ENCODE results near the gene DHODH. TPM values are rescaled to one million over a fixed set of nuclear protein-coding genes. Genes with fewer than 3 reads are reported as not detected.
"Not testable (repeated sequence)": the region's sequence is repeated elsewhere in the genome, so short reads cannot be mapped to it uniquely, and the experiment has no call there.

The DHODH gene
- total RNA-seq, 6 experiments from 2014 or later, result 6.8 to 10.0 (median 8.8) TPM

GRCh38 chr16:71985262-71985974 is 23.1 kb upstream of the DHODH start:
- no peaks in the 10 kb centered on the region for H3K9me3 Mint-ChIP-seq
- TF ChIP-seq CTCF (IDR thresholded peaks at IDR 0.05), result no peak
- peaks cover 30% of the 10 kb centered on the region for H3K27me3 Mint-ChIP-seq (ENCODE audit: insufficient read depth)
- no peak for DNase-seq
- no peak overlapping the region for H3K4me3 Mint-ChIP-seq
- no peaks in the 10 kb centered on the region for H3K4me1 Mint-ChIP-seq (ENCODE audit: low read depth)
- no peaks in the 10 kb centered on the region for H3K36me3 Mint-ChIP-seq (ENCODE audit: low read depth)
- no peak overlapping the region for H3K27ac Mint-ChIP-seq

- Mint-ChIP-seq H3K36me3 (ENCODE audit: low read depth) (no peaks in the 10 kb centered on the region), H3K27me3 (ENCODE audit: insufficient read depth) (peaks cover 27% of the 10 kb centered on the region), H3K4me1 (ENCODE audit: low read depth) (no peaks in the 10 kb centered on the region), H3K4me3 (no peak overlapping the region), H3K9me3 (no peaks in the 10 kb centered on the region), H3K27ac (no peak overlapping the region)
- TF ChIP-seq CTCF (IDR thresholded peaks at IDR 0.05), result no peak
- no peak for DNase-seq
Measured at GRCh38 chr16:71986131-71986530, 22.4 kb upstream of the DHODH start.

GRCh38 chr16:71995038-71995437 is 13.5 kb upstream of the DHODH start:
- no peaks in the 10 kb centered on the region for H3K9me3 Mint-ChIP-seq
- no peak for TF ChIP-seq CTCF (IDR thresholded peaks at IDR 0.05)
- no peak for DNase-seq
- H3K4me3 Mint-ChIP-seq, result no peak overlapping the region
- no peaks in the 10 kb centered on the region for H3K4me1 Mint-ChIP-seq (ENCODE audit: low read depth)
- peaks cover 23% of the 10 kb centered on the region for H3K27me3 Mint-ChIP-seq (ENCODE audit: insufficient read depth)
- H3K36me3 Mint-ChIP-seq (ENCODE audit: low read depth), result no peaks in the 10 kb centered on the region
- H3K27ac Mint-ChIP-seq, result no peak overlapping the region

- H3K27me3 Mint-ChIP-seq (ENCODE audit: insufficient read depth), result peaks cover 25% of the 10 kb centered on the region
- H3K4me3 Mint-ChIP-seq; H3K27ac Mint-ChIP-seq; H3K9me3 Mint-ChIP-seq; H3K36me3 Mint-ChIP-seq (ENCODE audit: low read depth); DNase-seq; H3K4me1 Mint-ChIP-seq (ENCODE audit: low read depth): not testable (repeated sequence)
Measured at GRCh38 chr16:71997578-71997977, 11.0 kb upstream of the DHODH start.

GRCh38 chr16:72001180-72001874 is 7.2 kb upstream of the DHODH start:
- no peak for DNase-seq
- H3K27me3 Mint-ChIP-seq (ENCODE audit: insufficient read depth), result peaks cover 20% of the 10 kb centered on the region
- no peaks in the 10 kb centered on the region for H3K9me3 Mint-ChIP-seq
- H3K27ac Mint-ChIP-seq, result no peak overlapping the region
- no peak overlapping the region for H3K4me3 Mint-ChIP-seq
- TF ChIP-seq CTCF (IDR thresholded peaks at IDR 0.05), result no peak
- no peaks in the 10 kb centered on the region for H3K36me3 Mint-ChIP-seq (ENCODE audit: low read depth)
- no peaks in the 10 kb centered on the region for H3K4me1 Mint-ChIP-seq (ENCODE audit: low read depth)

GRCh38 chr16:72002619-72003018 is 5.9 kb upstream of the DHODH start:
- no peak overlapping the region for H3K27ac Mint-ChIP-seq
- H3K36me3 Mint-ChIP-seq (ENCODE audit: low read depth), result no peaks in the 10 kb centered on the region
- H3K27me3 Mint-ChIP-seq (ENCODE audit: insufficient read depth), result peaks cover 17% of the 10 kb centered on the region
- no peak overlapping the region for H3K4me3 Mint-ChIP-seq
- no peak for TF ChIP-seq CTCF (IDR thresholded peaks at IDR 0.05)
- H3K4me1 Mint-ChIP-seq (ENCODE audit: low read depth), result no peaks in the 10 kb centered on the region
- H3K9me3 Mint-ChIP-seq, result no peaks in the 10 kb centered on the region
- DNase-seq, result no peak

- peaks cover 11% of the 10 kb centered on the region for H3K36me3 Mint-ChIP-seq (ENCODE audit: low read depth)
- H3K27ac Mint-ChIP-seq; DNase-seq; H3K9me3 Mint-ChIP-seq; H3K27me3 Mint-ChIP-seq (ENCODE audit: insufficient read depth): not testable (repeated sequence)
- H3K4me3 Mint-ChIP-seq, result peak overlapping the region; percentile 96
- H3K4me1 Mint-ChIP-seq (ENCODE audit: low read depth), result peaks cover 14% of the 10 kb centered on the region
Measured at GRCh38 chr16:72008065-72008423, 500 bp upstream of the DHODH start.

Measured in HFFc6 (cell line).